ENCODE measurements around the gene OR10K1.

OR10K1 gene

DNA sequence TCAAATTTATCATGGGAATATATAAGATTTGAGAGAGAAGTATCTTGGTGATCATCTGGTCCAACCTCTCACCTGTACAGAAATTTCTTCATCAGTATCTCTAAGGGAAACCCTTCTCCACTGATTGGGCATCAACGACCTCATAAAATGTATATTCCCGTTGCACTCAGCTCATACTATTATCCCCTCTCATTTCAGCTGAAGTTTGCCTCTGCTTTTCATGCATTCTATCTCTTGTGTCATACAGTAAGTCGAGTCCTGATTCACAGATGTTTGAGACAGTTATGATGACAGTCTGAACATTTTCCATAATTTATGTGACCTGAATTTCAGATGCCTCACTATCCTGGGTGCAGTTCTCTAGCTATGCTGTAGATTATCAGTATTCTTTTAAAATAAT is 31.4 kb downstream of the OR10K1 start:
- H3K4me1 Mint-ChIP-seq (ENCODE audit: low read depth): no peaks in the 10 kb centered on the region
- H3K27me3 Mint-ChIP-seq (ENCODE audit: low read depth): peaks cover 11% of the 10 kb centered on the region
- no peaks in the 10 kb centered on the region for H3K36me3 Mint-ChIP-seq (ENCODE audit: low read depth)
- H3K4me3 Mint-ChIP-seq: no peak overlapping the region
- H3K9me3 Mint-ChIP-seq: no peaks in the 10 kb centered on the region
- no peak overlapping the region for H3K27ac Mint-ChIP-seq

DNA sequence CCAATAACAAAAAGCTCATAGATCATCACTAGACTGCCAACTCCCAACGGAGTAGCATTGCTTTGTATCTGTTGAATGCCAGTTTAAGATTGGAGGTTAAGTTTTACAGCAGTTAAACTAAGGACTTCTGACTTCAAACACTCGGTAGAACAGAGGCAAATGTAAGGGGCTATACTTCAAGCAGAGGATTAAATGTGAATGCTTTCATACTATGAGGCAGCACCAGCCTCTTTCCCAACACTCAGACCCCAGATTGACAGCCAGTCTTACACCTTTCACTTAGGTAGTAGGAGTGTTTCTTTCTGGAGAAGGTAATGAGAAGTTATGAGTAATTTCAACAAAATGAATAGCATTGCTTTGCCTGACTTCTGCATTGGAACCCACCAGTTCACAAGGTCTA is 33.2 kb downstream of the OR10K1 start:
- Mint-ChIP-seq H3K36me3 (ENCODE audit: low read depth) (no peaks in the 10 kb centered on the region), H3K4me1 (ENCODE audit: low read depth) (no peaks in the 10 kb centered on the region), H3K27ac (no peak overlapping the region), H3K9me3 (no peaks in the 10 kb centered on the region), H3K4me3 (no peak overlapping the region), H3K27me3 (ENCODE audit: low read depth) (peaks cover 3% of the 10 kb centered on the region)

DNA sequence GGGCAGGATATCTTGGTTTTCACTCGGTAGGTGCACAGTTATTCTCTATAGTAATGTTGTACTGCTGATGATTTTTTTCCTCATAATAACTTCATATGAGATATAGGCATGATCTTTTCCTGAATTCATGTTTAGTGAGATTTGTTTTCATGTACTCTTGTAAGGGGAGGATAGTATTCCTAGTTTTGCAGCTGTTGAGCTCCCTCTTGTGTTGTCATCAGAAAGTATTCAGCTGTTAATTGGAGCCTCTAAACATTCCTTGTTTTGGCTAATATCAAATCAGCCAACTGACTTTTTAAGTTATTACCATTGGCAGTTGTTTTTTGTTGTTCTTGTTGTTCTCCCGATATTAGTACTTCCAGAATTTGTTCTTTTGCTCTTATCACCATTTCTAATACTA is 34.7 kb downstream of the OR10K1 start:
- no peak overlapping the region for H3K27ac Mint-ChIP-seq
- H3K4me1 Mint-ChIP-seq (ENCODE audit: low read depth): no peaks in the 10 kb centered on the region
- no peak overlapping the region for H3K4me3 Mint-ChIP-seq
- H3K36me3 Mint-ChIP-seq (ENCODE audit: low read depth): no peaks in the 10 kb centered on the region
- no peaks in the 10 kb centered on the region for H3K9me3 Mint-ChIP-seq
- H3K27me3 Mint-ChIP-seq (ENCODE audit: low read depth): peaks cover 7% of the 10 kb centered on the region

DNA sequence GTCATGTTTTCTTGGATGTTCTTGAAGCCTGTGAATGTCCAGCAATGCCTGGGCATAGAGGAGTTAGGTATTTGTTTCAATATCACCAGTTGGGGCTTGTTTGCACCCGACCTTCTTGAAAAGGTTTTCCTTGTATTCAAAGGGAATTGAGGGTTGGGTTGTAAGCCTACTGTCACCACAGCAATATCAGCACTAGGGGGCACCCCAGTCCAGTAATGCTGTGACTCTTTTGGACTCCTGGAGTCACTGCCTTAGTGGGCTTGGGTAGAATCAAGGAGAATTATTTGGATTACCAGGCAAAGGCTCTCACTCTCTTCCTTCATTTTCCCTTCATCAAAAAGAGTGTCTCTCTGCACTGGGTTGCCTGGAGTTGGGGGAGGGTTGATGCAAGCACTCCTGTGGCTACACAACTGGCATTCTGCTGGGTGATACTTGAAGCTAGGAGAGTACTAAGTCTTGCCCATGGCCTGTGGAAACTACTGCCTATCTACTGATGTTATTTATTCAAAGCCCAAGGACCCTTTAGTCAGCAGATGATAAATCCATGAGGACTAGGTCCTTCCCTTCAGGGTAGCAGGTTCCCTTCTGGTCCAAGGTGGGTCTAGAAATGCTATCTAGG is 44.8 kb downstream of the OR10K1 start:
- Mint-ChIP-seq H3K27ac (no peak overlapping the region), H3K36me3 (ENCODE audit: low read depth) (no peaks in the 10 kb centered on the region), H3K27me3 (ENCODE audit: low read depth) (peaks cover 40% of the 10 kb centered on the region), H3K4me1 (ENCODE audit: low read depth) (no peaks in the 10 kb centered on the region), H3K4me3 (no peak overlapping the region), H3K9me3 (no peaks in the 10 kb centered on the region)

DNA sequence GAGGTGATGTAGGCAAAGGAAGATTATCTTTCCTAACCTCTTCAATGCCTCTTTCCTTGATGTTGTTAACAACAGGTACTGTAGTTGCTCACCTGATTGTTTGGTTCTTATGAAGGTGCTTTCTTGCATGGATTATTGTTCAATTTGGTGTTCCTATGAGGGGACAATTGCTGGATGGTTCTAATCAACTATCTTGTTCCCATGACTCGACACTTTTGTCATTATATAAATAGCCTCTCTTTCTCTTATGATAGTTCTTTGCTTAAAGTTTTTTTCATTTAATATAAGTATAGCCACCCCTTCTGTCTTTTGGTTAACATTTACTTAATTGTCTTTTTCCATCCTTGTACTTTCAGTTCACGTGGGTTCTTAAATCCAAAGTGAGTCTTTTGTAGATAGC is 45.9 kb downstream of the OR10K1 start:
- Mint-ChIP-seq H3K4me1 (ENCODE audit: low read depth) (no peaks in the 10 kb centered on the region), H3K4me3 (no peak overlapping the region), H3K36me3 (ENCODE audit: low read depth) (no peaks in the 10 kb centered on the region), H3K9me3 (no peaks in the 10 kb centered on the region), H3K27ac (no peak overlapping the region), H3K27me3 (ENCODE audit: low read depth) (peaks cover 40% of the 10 kb centered on the region)

- H3K27me3 Mint-ChIP-seq (ENCODE audit: low read depth): peaks cover 34% of the 10 kb centered on the region
- H3K4me1 Mint-ChIP-seq (ENCODE audit: low read depth): no peaks in the 10 kb centered on the region
- no peak overlapping the region for H3K4me3 Mint-ChIP-seq
- no peaks in the 10 kb centered on the region for H3K36me3 Mint-ChIP-seq (ENCODE audit: low read depth)
- no peaks in the 10 kb centered on the region for H3K9me3 Mint-ChIP-seq
- H3K27ac Mint-ChIP-seq: no peak overlapping the region
These were observed 48.0 kb downstream of the OR10K1 start for GRCh38 chr1:158509471-158510156.

- Mint-ChIP-seq H3K4me3 (no peak overlapping the region), H3K27ac (no peak overlapping the region), H3K4me1 (ENCODE audit: low read depth) (no peaks in the 10 kb centered on the region), H3K27me3 (ENCODE audit: low read depth) (no peaks in the 10 kb centered on the region), H3K9me3 (no peaks in the 10 kb centered on the region), H3K36me3 (ENCODE audit: low read depth) (no peaks in the 10 kb centered on the region)
These were observed 55.3 kb downstream of the OR10K1 start for GRCh38 chr1:158516966-158517365.

All from T-helper 1 cell treated with Interleukin-12 subunit alpha and Interleukin-12 subunit beta and Interleukin-4 antibody, amounts not matched to agents 30 μg/mL and 1 μg/mL, for 36 hours (primary cell).